ENCODE measurements around the gene ASPA.
A peak's percentile ranks its signal among the peaks of the same experiment; 100 is the strongest.

Gene ASPA

DNA sequence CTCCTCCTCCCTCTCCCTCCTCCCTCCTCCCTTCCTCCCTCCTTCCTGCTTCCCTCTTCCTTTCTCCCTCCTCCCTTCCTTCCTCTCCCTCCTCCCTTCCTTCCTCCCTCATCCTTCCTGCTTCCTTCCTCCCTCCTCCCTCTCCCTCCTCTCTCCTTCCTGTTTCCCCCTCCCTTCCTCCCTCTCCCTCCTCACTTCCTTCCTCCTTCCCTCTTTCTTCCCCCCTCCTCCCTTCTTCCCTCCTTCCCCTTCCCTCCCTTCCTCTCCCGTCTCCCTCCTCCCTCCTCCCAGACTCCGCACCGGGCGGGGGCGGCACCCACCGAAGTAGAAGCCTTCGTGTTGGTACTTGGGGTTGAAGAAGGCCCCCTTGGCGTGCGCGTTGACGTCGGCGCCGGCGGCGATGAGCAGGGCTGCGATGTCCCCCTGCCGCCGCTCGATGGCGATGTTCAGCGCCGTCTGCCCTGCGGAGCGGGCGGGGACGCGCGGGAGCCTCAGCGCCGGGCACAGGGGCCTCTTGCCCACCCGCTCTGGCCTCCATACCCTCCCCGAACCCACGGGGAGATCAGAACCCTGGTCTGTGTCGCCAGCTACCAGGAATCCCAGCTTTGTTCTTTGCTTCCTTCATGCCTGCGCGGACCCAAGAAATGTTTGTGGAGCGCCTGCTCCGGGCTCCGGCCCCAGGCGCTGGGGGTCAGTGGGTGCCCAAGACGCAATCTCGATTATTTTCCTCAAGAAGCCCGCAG lies 59.6 kb downstream of the ASPA start:
- DNase-seq = peak; percentile 56 to 65

DNA sequence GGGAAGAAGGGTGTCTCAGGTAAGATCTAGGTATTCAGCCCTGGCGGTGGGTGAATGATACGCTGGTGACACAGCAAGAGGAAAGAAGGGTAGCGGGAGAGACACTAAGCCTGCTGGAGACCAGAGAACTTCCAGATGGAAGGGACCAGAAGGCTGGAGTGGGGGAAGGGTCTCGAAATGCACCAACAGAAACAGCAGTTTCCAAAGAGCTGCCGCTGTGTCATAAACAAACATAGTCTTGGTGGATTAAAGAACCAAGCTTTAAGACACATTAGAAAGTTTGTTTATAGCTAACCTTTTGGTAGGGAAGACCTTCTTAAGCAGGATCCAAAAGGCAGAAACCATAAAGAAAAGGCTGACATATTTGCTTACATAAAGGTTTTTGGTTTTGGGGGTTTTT lies 60.9 kb downstream of the ASPA start:
- no peak for DNase-seq

DNA sequence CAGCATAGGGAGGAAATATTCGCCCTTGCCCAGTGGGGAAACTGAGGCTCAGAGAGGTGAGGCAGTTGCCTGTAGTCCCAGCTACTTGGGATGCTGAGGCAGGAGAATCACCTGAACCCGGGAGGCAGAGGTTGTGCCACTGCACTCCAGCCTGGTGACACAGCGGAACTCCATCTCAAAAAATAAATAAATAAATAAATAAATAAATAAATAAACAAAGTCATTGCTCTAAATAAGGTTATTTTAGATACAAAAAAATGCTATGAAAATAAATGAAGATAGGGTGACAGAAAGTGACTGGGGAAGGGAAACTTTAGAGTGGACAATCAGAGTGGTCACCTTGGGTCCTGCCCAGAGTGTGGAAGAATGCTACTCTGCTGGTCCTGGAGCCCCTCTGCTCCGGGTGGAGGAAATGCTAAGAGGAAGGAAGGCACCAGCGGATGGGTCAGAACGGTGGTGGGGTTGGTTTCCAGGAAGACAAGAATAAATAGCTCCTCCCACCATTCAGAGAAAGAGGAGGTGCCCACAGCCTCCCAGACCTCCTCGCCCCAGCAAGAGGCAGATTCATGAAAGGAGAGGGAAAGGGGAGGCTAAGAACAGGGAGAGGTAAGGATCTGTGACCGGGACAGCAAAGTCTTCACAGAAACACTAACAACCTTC lies 64.2 kb downstream of the ASPA start:
- no peak for DNase-seq

DNA sequence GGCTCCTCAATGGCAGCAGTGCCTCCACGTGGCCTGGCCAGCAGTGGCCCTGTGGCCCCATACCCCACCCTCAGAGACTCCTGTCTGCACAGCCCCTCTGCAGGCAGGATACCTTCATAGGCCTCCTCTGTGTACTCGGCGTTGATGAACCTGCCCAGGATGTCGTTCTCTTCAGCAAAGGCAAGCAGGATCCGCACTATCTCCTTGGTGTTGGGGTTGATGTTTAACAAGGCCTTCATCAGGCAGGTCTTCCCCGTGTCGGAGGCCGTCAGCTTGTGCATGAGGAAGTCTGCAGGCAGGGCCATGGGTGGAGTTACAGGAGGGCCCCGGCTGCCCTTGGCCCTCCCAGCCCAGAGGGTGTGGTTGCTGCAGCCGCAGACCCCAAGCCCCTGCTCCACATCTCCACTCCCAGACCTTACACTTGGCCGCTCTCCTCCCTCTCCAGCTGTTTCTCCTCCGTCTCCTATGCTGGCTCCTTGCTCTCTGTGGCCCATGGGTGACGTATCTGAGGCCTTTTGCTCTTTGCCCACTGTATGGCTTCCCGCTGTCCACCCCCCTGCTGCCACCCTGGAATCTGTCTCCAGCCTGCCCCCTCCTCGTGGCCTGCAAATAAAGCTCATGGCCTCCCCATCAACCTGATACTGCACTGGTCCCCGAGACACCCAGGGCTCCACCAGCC lies 66.8 kb downstream of the ASPA start:
- no peak for DNase-seq

DNA sequence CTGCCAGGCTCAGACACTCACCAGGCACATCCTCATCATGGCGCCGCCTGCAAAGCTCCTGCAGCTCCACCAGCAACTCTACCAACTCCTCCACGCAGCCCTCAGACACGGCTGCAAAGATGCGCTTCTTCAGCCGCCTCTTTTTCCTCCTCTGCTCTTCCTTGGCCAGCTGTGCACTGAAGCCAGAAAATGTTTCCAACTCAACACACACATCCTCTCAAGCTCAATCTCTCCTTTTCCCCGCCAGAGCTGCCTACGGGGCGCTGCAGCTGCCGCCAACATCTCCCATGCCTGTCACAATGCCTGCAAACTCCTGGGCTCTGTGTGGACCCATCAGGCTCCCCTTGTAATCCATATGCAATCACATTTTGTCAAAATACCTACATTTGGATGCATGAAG lies 67.7 kb downstream of the ASPA start:
- DNase-seq = no peak

DNA sequence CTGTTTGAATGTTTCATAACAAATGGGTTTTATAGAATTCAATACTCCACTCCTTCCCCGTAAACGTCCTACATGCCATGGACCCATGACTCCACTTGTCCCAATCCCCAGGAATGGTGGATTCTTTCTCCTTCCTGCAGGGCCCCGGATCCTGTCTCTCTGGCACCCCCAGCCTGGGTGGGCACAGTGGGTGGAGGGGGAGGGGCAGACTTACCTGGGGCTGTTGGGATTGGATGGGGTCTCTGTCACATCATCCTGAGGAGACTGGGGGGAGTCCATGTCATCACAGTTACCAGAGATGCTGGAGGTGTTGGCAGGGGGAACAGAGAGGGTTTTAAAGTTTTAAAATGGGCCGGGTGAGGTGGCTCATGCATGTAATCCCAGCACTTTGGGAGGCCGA lies 68.6 kb downstream of the ASPA start:
- DNase-seq = no peak

DNA sequence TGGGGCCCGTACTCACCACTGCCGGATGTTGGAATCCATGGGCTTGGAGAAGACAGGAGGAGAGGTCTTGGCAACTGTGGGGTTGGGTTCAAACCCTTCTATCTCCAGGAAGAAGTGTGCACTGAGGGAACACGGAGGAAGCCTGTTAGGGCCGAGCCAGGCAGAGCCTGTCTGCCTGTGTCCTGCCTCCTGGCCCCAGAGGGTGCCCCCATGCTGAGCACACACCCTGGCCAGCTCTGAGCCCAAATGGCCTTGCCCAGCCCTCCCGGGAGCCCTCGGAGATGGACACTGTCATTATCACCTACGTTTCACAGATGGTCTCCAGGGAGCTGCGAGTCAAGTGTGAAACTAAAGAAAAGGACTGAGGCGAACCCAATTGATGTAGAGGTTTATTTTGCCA lies 69.4 kb downstream of the ASPA start:
- DNase-seq = no peak

DNA sequence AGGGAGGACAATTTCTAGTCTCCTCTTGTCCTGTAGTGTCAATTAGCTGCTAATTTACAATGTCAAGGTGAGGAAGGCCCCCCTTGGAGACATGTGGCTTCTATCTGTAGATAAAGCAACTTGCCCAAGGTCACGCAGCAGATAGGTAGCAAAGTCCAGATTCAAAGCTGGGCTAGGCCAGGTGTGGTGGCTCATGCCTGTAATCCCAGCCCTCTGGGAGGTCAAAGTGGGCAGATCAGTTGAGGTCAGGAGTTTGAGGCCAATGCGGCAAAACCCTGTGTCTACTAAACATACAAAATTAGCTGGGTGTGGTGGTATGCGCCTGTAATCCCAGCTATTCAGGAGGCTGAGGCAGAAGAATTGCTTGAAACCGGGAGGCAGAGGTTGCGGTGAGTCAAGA lies 70.7 kb downstream of the ASPA start:
- DNase-seq = no peak

DNA sequence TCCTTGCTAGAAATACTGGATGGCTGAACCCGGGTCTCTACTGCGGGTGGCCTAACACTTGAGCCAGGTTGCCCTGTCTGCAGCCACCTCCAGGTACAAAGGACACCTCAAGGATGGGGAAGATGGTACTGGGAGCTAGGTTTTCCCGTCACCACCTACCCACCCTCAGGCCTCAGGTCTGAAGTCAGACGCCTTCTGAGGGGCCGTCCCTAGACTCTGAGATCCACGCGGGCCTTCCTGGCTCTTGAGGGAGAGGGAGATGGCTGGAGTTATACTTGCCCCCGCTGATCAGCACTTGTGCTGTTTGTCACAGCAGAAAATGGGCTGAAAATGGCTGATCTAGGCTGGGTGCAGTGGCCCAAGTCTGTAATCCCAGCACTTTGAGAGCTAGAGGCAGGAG lies 71.2 kb downstream of the ASPA start:
- no peak for DNase-seq

DNA sequence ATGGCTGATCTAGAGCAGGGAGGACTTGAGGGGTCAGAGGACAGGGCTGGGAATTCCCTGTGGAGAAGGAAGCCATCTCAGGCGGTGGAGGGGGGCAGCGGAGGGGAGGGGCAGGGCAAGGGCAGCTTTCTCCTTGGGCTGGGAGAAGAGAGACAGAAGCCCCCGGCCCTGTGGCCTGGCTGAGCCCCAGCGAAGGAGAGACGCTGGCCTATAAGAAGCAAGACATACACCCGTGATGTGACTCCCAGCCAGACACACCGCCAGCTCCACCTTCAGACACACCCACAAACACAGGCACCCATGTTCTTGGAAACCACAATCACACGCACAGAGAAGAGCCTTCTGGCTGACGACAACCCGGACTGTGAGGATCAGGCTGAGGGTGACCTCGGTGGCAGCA lies 71.8 kb downstream of the ASPA start:
- DNase-seq = no peak

DNA sequence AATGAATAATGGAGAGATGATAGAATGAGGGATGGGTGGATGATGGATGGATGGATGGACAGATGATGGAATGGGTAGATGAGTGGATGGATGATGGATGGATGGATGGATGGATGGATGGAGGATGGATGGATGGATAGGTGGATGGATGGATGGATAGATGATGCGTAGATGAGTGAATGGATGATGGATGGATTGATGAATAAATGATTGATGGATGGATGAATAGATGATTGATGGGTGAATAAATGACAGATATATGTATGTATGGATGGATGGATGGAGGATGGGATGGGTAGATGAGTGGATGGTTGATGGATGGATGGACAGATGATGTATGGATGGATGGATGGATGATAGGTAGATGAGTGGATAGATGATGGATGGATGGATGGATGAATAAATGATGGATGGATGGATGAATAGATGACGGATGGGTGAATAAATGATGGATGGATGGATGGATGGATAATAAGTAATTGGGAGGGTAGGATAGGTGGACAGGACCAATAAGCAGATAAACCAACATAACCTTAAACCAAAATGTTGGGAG lies 73.9 kb downstream of the ASPA start:
- DNase-seq = no peak

DNA sequence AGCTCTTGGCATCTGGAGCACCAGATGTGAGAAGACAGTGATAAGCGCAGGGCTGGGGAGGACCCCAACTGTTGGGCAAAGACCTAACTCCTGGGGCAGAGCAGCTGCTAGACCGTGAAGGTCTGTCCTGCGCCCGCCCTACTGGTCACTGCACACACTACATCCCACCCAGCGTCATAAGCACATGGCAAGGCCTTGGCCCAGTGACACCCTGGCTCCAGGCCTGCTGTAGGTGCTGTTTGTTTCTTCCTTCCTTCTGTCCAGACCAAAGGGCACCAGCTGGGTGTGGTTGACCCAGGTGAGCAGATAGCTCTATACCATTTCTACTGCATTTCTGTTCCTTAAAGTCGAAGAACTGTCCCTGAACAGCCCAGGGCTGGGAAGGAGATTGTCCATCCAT lies 75.4 kb downstream of the ASPA start:
- no peak for DNase-seq

DNA sequence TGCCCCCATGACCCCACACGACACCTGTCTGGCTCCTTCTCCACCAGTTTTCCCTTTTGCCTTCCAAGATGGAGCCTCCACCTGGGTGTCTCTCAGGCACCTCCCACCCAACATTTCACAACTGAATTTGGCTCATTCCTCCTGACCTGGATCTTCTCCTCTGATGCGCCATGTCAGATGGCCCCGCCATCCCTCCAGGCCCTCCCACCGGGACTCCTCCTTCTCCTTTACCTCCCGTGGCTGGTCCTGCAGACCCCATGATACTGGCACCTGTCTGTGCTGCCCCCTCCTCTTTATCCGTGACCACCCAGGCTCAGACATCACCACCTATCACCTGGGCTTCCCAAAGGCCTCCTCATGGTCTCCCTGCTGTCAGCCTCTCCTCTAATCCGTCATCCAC lies 77.1 kb downstream of the ASPA start:
- no peak for DNase-seq
